Activated T-cell treated with anti-CD3 and anti-CD28 coated beads for 24 hours (primary cell): Measurements from ENCODE around the gene MT1E.

Source experiments
- DNase-seq: peaks from one replicate; pipeline ENCODE4 v3.0.0-alpha.2; 2020; ENCODE audit warnings: low read depth

MT1E gene

DNA sequence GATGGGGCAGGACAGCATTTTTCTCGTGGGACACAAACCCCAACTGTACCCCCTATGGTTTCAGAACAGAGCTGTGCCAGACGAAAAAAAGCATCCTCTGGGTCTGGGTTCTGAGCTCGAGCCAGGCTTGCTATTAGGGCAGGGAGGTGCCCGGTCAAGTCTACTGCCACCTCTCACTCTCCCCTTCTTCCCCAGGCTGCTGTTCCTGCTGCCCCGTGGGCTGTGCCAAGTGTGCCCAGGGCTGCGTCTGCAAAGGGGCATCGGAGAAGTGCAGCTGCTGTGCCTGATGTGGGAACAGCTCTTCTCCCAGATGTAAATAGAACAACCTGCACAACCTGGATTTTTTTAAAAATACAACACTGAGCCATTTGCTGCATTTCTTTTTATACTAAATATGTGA, 1.1 kb downstream of the MT1E start:
- DNase-seq, result no peak

DNA sequence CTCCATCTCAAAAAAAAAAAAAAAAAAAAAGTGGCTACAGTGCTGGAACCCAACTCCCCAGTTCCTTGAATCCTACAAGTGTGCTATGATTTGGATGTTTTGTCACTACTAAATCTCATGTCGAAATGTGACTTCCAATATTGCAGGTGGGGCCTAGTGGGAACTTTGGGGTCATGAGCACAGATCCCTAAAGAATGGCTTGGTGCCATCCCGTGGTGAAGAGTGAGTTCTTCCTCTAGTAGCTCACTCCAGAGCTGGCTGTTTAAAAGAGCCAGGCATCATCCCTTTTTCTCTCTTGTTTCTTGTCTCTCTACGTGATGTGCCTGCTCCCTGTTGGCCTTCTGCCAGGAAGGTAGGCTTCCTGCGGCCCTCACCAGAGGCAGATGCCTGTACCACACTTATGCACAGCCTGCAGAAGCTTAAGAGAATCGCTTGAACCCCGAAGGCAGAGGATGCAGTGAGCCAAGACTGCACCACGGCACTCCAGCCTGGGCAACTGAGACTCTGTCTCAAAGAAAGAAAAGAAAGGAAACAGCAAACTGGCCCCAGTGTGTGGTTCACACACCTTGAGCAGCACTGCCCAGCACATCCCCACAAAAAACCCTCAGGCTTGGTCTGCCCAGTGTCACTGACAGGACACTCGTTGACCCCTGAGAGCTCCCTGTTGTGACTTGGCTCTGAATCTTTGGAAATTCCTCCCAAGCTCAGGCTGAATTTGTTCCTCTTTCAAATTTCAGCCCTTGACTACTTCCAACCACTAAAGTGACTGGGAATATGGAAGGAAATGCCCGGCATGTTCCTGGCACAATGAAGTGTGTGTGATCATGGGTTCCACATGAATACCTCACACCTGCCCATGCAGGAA, 3.1 kb downstream of the MT1E start:
- DNase-seq, result no peak

DNA sequence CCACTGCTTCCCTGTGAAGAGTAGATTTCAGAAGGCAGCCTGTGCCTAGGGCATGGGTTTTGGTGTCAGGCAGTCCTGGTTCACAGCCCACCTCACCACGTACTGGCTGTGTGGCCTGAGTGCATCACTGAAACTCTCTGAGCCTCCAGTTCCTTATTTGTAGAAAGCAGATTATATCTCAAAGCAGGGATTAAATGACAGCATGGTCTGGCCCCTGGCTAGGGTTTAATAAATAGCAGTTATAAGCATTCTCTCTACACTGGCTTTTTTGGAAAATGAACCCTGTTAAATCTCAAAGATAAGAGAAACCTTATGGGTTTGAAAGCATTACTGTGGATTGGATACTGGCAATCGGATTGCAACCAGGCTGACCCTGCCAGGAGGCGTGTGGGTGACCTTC, 4.0 kb downstream of the MT1E start:
- no peak for DNase-seq

DNA sequence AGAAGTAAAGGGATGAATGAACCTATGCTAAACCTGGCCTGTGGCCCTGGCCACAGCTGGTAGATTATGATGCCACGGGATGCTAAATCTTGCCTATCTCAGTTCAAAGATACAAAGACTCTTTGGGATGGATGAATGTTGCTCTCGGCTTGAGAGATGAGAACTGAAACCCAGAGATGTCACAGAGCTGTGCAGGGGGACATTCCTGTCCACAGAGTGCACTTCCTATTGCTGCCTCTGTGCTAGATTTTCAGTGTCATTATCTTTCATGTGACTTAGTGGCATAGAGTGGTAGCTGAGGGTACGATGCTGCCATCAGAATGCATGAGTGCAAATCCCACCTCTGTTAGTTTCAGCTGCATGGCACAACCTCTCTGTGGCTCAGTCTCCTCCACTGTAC, 4.6 kb downstream of the MT1E start:
- no peak for DNase-seq

DNA sequence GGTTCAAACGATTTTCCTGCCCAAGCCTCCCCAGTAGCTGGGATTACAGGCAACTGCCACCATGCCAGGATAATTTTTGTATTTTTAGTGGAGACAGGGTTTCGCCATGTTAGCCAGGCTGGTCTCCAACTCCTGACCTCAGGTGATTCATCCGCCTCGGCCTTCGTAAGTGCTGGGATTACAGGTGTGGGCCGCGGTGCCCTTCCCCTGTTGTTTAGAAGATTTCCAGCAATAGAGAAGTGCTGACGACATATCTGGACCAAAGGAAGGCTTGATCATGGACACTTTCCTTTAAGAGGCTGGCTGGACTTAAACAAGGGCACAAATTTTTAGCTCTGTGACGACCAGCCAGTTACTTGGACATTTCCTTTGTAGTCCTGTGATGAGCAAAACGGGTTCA, 5.6 kb downstream of the MT1E start:
- no peak for DNase-seq

DNA sequence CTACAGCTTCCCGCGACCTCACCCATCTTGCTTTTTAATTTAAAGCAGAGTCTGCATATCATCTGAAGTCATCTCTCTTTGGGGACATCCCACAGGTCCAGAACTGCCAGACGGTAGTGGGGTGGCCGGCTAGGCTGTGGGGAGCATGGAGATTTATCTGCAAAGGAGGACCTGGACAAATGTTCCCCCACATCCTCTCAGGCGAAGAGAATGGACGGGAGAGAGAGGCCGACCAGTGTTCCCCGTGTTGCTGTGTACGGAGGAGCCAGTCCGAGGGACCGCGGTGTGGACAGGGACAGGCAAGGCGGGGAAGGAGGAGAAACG, 6.2 kb downstream of the MT1E start:
- no peak for DNase-seq

DNA sequence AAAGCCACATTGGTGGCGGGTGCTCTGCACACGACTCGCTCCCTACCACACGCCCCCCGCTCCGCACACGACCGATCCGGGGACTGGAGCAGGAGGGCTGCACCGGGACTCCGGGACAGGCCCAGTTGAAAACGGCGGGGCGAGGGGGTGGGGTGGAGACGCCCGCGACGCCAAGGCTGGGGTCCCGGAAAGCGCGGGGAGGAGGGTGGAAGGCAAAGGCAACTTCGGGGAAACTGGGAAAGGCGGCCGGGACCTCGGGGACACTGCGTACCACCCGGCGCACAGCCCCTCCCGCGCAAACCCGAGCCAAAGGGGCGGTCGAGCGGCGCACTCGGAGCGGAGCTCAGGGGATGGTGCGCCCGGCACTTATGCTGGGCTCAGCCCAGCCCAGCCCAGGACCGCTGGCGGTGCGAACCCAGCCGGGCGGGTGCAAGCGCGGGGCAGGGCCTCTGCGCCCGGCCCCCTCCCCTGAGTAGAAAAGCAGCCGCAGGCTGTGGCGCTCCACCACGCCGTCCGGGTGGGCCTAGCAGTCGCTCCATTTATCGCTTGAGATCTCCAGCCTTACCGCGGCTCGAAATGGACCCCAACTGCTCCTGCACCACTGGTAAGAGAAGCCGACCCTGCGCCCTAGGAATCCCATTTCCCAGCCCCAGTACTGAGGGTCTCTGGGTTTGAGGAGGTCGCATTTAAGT, 6.7 kb downstream of the MT1E start, which contains the start of gene MT1M:
MT1M (plus strand) TSS at position 504 of the 692 bp plus-strand sequence; CDS start at position 577, 73 bp downstream.
- no peak for DNase-seq

DNA sequence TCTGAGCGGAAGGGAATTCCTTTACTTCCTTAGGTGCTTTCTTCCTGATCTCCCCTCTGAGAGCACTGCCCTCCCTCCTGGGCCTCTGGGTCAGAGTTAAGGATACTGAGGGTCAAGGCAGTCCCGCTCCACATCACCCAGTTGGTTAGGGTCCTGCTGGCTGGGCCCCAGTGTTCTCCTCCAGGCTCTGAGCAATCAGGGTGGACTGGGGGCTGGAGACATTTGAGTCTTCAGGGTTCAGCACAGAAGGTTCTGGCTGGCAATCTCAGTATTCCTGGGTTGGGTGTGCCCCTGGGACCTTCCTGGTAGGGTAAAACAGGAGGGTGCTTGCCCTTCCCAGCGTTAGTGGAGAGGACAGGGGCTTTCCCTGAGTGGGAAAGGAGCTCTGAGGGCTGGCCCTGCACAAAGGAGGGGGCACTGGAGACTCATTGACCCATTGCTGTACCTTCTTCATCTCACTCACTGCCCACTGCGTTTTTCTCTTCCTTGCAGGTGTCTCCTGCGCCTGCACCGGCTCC, 7.3 kb downstream of the MT1E start:
- no peak for DNase-seq

DNA sequence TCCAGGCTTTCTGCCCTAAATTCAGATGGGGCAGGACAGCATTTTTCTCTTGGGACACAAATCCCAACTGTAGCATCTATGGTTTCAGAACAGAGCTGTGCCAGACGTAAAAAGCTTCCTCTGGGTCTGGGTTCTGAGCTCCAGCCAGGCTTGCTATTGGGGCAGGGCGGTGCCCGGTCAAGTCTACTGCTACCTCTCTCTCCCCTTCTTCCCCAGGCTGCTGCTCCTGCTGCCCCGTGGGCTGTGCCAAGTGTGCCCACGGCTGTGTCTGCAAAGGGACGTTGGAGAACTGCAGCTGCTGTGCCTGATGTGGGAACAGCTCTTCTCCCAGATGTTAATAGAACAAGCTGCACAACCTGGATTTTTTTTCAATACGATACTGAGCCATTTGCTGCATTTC, 8.0 kb downstream of the MT1E start:
- DNase-seq, result no peak

DNA sequence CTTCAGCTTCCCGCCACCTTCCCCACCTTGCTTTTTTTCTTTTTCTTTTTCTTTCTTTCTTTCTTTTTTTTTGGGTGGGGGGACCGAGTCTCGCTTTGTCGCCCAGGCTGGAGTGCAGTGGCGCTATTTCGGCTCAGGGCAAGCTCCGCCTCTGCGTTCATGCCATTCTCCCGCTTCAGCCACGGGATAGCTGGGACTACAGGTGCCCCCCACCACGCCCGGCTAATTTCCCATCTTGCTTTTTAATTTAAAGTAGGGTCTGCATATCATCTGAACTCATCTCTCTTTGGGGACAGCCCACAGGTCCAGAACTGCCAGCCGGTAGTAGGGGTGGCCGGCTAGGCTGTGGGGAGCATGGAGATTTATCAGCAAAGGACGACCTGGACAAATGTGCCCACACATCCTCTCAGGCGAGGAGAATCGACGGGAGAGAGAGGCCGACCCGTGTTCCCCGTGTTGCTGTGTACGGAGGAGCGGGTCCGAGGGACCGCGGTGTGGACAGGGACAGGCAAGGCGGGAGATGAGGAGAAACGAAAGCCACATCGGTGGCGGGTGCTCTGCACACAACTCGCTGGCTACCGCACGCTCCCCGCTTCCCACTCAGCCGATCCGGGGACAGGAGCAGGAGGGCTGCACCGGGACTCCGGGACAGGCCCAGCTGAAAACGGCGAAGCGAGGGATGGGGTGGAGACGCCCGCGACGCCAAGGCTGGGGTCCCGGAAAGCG, 9.3 kb downstream of the MT1E start:
- DNase-seq, result no peak

DNA sequence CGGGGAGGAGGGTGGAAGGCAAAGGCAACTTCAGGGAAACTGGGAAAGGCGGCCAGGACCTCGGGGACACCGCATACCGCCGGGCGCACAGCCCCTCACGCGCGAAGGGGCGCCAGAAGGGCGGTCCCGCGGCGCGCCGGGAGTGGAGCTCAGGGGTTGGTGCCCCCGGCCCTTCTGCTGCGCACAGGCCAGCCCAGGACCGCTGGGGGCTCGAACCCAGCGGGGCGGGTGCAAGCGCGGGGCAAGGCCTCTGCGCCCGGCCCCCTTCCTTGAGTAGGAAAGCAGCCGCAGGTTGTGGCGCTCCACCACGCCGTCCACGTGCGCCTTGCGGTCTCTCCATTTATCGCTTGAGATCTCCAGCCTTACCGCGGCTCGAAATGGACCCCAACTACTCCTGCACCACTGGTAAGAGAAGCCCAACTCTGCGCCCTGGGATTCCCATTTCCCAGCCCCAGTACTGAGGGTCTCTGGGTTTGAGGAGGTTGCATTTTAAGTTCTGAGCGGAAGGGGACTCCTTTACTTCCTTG, 9.9 kb downstream of the MT1E start:
- no peak for DNase-seq

DNA sequence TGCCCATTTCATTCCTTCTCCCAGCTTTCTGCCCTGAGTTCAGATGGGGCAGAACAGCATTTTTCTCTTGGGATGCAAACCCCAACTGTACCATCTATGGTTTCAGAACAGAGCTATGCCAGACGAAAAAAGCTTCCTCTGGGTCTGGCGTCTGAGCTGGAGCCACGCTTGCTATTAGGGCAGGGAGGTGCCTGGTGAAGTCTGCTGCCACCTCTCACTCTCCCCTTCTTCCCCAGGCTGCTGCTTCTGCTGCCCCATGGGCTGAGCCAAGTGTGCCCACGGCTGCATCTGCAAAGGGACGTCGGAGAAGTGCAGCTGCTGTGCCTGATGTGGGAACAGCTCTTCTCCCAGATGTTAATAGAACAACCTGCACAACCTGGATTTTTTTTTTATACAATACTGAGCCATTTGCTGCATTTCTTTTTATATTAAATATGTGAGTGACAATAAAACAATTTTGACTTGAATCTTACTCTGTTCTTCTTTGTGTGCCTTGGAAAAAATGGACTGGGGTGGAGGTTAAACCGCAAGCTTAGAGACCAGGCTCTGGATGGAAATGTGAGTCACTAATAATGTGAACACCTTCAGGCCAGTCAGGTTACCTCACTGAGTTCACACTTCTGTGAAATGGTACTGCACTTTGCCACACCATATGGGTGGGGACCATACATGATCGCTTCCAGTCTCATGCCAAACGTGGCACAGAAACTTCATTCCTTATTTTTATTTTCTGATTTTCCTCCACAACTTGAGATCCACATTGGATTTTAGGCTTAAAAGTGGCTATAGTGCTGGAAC, 11.2 kb downstream of the MT1E start:
- no peak for DNase-seq

DNA sequence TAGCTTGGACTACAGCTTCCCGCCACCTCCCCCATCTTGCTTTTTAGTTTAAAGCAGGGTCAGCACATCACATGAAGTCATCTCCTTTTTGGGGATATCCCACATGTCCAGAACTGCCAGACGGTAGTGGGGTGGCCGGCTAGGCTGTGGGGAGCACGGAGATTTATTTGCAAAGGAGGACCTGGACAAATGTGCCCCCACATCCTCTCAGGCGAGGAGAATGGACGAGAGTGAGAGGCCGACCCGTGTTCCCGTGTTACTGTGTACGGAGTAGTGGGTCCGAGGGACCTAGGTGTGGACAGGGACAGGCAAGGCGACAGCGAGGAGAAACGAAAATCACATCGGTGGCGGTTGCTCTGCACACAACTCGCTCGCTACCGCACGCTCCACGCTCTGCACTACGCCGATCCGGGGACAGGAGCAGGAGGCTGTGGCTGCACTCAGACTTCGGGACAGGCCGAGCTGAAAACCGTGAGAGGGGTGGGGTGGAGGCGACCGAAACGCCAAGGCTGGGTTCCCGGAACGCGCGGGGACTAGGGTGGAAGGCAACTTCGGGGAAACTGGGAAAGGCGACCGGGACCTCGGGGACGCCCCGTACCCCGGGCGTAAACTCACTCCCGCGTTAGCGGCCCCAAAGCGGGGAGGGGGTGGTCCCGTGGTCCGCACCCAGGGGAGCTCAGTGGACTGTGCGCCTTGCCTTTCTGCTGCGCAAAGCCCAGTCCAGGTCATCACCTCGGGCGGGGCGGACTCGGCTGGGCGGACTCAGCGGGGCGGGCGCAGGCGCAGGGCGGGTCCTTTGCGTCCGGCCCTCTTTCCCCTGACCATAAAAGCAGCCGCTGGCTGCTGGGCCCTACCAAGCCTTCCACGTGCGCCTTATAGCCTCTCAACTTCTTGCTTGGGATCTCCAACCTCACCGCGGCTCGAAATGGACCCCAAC, 12.5 kb downstream of the MT1E start, which contains the start of gene MT1A:
MT1A (plus strand) TSS at position 853 of the 937 bp plus-strand sequence; CDS start at position 926, 73 bp downstream.
- DNase-seq, result no peak

DNA sequence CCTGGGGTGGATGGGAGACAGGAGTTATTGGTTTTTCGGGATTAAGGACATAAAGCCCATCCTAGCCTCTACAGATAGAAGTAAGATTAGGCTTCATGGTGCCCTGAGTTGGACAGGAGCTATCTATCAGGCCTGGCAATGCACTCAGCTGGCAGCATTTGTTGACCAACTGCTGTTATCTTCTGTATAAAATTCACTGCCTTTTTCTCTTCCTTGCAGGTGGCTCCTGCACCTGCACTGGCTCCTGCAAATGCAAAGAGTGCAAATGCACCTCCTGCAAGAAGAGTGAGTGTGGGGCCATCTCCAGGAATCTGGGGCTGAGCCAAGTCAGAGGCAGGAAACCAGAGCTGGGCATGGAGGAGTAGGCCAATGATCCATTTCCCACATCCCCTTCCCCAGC, 13.5 kb downstream of the MT1E start:
- no peak for DNase-seq

DNA sequence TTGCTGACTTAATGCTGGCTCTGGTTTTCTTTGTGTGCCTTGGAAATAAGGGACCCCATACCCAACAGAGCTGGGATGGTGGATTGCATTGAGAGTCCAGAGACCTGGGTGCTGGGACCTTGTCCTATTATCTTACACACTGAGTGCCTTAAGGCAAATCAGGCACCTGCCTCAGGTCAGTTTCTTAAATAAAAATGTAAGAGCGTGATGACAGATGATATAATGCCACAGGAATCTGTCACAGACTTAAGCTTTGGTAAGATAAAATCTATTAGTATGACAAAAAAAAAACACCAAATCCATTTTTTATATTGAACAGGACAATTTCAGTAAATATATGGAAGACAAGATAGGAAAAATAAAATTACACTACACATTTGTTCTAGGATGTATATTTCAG, 14.5 kb downstream of the MT1E start:
- DNase-seq, result no peak

DNA sequence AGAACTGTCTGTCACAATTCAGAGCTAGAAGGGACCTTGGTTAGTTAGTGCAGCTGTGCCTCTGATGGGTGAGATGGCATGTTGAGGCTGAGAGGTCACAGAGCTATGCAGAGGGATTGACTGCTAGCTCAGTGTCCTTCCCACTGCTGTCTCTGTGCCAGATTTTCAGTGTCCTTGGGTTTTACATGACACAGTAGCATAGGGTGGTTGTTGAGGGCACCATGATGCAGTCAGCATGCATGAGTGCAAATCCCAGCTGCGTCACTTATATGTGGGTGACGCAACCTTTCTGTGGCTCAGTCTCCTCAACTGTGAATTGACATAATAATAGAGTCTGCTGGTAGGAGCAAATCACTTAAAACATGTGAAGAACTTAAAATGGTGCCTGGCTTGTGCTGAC, 15.6 kb downstream of the MT1E start:
- DNase-seq, result no peak

DNA sequence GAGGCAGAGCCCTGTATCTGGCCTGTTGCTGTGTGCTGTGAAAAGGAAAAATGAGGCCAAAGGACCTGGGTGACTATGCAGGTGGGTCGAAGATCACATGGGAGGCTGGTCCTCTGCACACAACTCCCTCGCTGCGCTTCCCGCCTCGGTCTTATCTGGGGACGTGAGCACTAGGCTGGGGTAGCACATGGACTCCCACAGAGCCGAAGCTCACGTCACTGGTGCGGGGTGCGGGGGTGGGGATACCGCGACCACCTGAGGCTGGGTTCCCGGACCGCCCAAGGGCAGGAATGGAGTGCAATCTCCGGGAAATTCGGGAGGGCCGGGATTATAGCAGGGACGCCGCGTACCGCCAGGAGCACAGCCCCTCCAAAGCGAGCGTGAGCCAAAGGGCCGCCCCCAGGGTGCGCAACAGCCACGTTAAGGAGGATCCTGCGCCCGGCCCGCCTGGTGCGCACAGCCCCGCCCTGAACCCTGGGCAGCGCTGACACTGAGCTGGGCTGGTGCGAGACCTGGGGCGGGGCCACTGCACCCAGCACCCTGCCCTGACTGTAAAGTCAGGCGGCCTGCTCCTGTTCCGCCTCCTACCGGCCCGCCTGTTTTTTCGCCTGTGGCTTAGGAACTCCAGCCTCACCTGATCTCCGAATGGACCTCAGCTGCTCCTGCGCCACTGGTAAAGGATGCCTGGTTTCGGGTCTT, 17.6 kb downstream of the MT1E start:
- peak; percentile 69 for DNase-seq

DNA sequence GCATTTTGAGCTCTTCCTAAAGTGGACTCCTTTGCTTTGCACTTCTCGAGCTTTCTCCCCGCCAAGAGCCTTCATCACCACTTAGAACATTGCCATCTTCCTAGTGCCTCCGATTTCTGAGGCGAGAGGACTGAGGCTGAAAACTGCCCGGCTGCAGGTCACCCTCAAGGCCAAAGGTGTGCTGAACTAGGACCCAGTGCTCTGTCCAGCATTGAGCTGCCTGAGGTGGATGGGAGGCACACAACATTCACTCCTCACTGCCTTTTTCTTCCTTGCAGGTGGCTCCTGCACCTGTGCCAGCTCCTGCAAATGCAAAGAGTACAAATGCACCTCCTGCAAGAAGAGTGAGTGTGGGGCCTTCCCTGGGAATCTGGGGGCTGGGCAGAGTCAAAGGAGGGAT, 18.3 kb downstream of the MT1E start:
- DNase-seq, result no peak

DNA sequence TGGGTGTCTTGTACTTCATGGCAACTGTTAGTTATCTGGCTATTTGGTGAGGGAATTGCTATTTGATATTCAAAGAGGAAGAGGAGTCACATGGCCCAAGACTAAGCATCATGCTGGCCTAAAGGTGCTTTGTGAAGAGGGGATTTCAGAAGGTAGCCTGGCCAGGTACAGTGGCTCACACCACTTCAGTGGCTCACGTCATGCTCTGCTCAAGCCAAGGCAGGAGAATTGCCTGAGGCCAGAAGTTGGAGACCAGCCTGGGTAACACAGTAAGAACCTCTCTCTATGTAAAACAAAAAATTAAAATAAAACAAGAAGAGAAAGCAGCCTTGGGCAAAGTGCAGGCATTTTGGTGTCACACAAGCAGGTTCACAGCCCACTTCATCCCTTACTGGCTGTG, 19.7 kb downstream of the MT1E start:
- DNase-seq, result no peak

DNA sequence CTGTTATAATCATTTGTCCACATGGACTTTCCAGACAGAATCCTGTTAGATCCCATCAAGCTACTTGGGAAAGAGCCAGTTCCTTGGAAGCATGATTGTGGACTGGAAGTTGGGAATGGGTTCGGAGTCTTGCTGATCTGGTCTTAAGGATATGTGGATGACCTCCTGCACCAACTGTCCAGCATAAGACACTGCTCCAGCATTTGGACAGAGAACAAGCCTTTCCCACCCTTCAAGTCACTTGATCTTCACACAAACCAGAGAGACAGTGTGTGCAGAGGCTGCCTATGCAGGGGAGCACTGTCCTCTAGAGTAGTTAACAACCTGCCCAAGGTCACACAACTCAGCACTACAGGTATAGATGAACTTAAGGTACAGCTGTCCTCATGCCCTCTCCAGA, 20.3 kb downstream of the MT1E start:
- no peak for DNase-seq
